HG02642 (cell line): ENCODE results near the gene MAPK8IP2.
"Not testable (repeated sequence)": the region's sequence is repeated elsewhere in the genome, so short reads cannot be mapped to it uniquely, and the experiment has no call there.

Experiments used
- ATAC-seq: cut with Tn5 transposase; IDR thresholded peaks from one replicate; pipeline ENCODE4 v1.9.1; 2021; ENCODE audit warnings: mild to moderate bottlenecking; ENCODE audit not compliant: unreplicated experiment, poor library complexity

MAPK8IP2 gene

GRCh38 chr22:50611341-50612060 is 10.9 kb downstream of the MAPK8IP2 start:
- ATAC-seq, result no peak

GRCh38 chr22:50612168-50612527 is 11.6 kb downstream of the MAPK8IP2 start:
- no peak for ATAC-seq

GRCh38 chr22:50612528-50613221 is 12.1 kb downstream of the MAPK8IP2 start:
- ATAC-seq, result no peak

GRCh38 chr22:50613291-50613981 is 12.8 kb downstream of the MAPK8IP2 start:
- no peak for ATAC-seq

GRCh38 chr22:50614296-50614695 is 13.7 kb downstream of the MAPK8IP2 start:
- ATAC-seq, result not testable (repeated sequence)

GRCh38 chr22:50620593-50621355 is 20.2 kb downstream of the MAPK8IP2 start:
- ATAC-seq, result peak; percentile 65

GRCh38 chr22:50621356-50621880 is 20.8 kb downstream of the MAPK8IP2 start:
- ATAC-seq, result peak; percentile 42

GRCh38 chr22:50621948-50622722 is 21.5 kb downstream of the MAPK8IP2 start:
- no peak for ATAC-seq

GRCh38 chr22:50622723-50623327 is 22.2 kb downstream of the MAPK8IP2 start:
- ATAC-seq, result no peak

GRCh38 chr22:50624347-50625130 is 23.9 kb downstream of the MAPK8IP2 start:
- no peak for ATAC-seq

GRCh38 chr22:50625131-50625567 is 24.6 kb downstream of the MAPK8IP2 start:
- no peak for ATAC-seq

GRCh38 chr22:50625568-50626313 is 25.1 kb downstream of the MAPK8IP2 start:
- ATAC-seq, result no peak

- no peak for ATAC-seq
These were observed 25.8 kb downstream of the MAPK8IP2 start for GRCh38 chr22:50626314-50626849.

GRCh38 chr22:50626850-50627641 is 26.5 kb downstream of the MAPK8IP2 start:
- no peak for ATAC-seq

- ATAC-seq, result peak; percentile 76
These were observed 27.3 kb downstream of the MAPK8IP2 start, which contains the start of gene ARSA for GRCh38 chr22:50627642-50628542. Gene ARSA, minus strand, starts transcription at chr22:50628152. Its CDS starts 373 bp downstream, at chr22:50627779.
